GM12878 (cell line): ENCODE results near the gene CLDN7. TPM values are rescaled to one million over a fixed set of nuclear protein-coding genes. Genes with fewer than 3 reads are reported as not detected.

Experiments
- ATAC-seq: fragments of 200-7000 bp; cut with Tn5 transposase; 3 replicates; pipeline ENCODE4 v1.9.1; 2020; ENCODE audit warnings: mild to moderate bottlenecking, moderate library complexity
- BruUV-seq: library from RNA; stranded (reverse); fragments of 400-500 nt; replicated peaks from 2 replicates; lab custom pipeline; 2021; lab: Mats Ljungman, UMichigan
- CTCF ChIA-PET: fragments of 300-600 bp; sonication (Branson Sonifier 250); formaldehyde crosslinking; extraction: SDS; loops from one replicate; lab custom pipeline; 2021; ENCODE audit warnings: inconsistent platforms; lab: Yijun Ruan, JAX
- POLR2A ChIA-PET: fragments of 350-600 bp; formaldehyde crosslinking; extraction: SDS; loops from one replicate; lab custom pipeline; 2021; ENCODE audit warnings: inconsistent platforms; lab: Charles Lee
- RAD21 ChIA-PET: fragments of 300-600 bp; sonication (Branson Sonifier 250); formaldehyde crosslinking; loops from one replicate; lab custom pipeline; 2023; ENCODE audit warnings: antibody characterized with exemption; ENCODE audit not compliant: unreplicated experiment; lab: Charles Lee
- SMC1A ChIA-PET: fragments of 300-600 bp; sonication (Branson Sonifier 250); formaldehyde crosslinking; loops from one replicate; lab custom pipeline; 2023; ENCODE audit not compliant: unreplicated experiment, uncharacterized antibody; lab: Charles Lee
- DNase-seq: peaks from one replicate; pipeline ENCODE4 v3.0.0-alpha.2; 2011; ENCODE audit warnings: low read depth, low spot score
- FAIRE-seq: peaks from 3 replicates; lab custom pipeline; 2011; peaks lifted over from hg19 to GRCh38; lab: Jason Lieb, UNC
- H2AFZ ChIP-seq: 2 replicates; pipeline ENCODE4 v1.6.0; 2011; ENCODE audit warnings: low read depth, low read length, control low read depth; ENCODE audit not compliant: control insufficient read depth
- H3K27ac ChIP-seq: 2 replicates; pipeline ENCODE4 v1.5.1; 2011; ENCODE audit warnings: control low read depth; ENCODE audit not compliant: control insufficient read depth, insufficient read depth
- H3K27me3 ChIP-seq, 2 experiments: replicated peaks in 1 of 2; 2 replicates each; pipeline versions ENCODE4 v1.6.0 to v1.6.1; 2011; ENCODE audit warnings: low read length in 1 of 2; ENCODE audit not compliant: control insufficient read depth in 2 of 2, insufficient read depth in 2 of 2
- H3K36me3 ChIP-seq, 2 experiments: 2 replicates each; pipeline ENCODE4 v1.5.1; 2011; ENCODE audit warnings: low read length in 1 of 2; ENCODE audit not compliant: control insufficient read depth in 2 of 2, insufficient read depth in 2 of 2
- H3K4me1 ChIP-seq: 2 replicates; pipeline ENCODE4 v1.6.1; 2011; ENCODE audit warnings: mild to moderate bottlenecking, low read length, moderate library complexity, mixed read lengths; ENCODE audit not compliant: control insufficient read depth, insufficient read depth
- H3K4me2 ChIP-seq: 2 replicates; pipeline ENCODE4 v1.6.0; 2011; ENCODE audit warnings: control low read depth; ENCODE audit not compliant: control insufficient read depth, insufficient read depth
- H3K4me3 ChIP-seq: fragments of 200-600 bp; sonication (generic); 2 replicates; pipeline ENCODE4 v1.5.1; 2016
- H3K79me2 ChIP-seq: 2 replicates; pipeline ENCODE4 v1.6.0; 2011; ENCODE audit warnings: low read length; ENCODE audit not compliant: control insufficient read depth, insufficient read depth
- H3K9ac ChIP-seq: 2 replicates; pipeline ENCODE4 v1.8.0; 2011; ENCODE audit warnings: low read length, control low read depth, mixed read lengths; ENCODE audit not compliant: control insufficient read depth, insufficient read depth
- H3K9me3 ChIP-seq: replicated peaks from 3 replicates; pipeline ENCODE4 v1.5.1; 2011; ENCODE audit warnings: mild to moderate bottlenecking, low read length; ENCODE audit not compliant: control insufficient read depth, insufficient read depth
- H4K20me1 ChIP-seq: 2 replicates; pipeline ENCODE4 v1.6.0; 2011; ENCODE audit not compliant: control insufficient read depth, insufficient read depth
- BACH1 ChIP-seq: fragments of 450-650 bp; IDR thresholded peaks from 2 replicates; pipeline ENCODE4 v1.6.1; 2017; ENCODE audit warnings: mild to moderate bottlenecking, borderline replicate concordance
- GATAD2B ChIP-seq: fragments of 450-650 bp; conservative IDR thresholded peaks from 2 replicates; pipeline ENCODE4 v1.6.1; 2017; ENCODE audit warnings: low read depth, mild to moderate bottlenecking, moderate library complexity
- KAT2A ChIP-seq: conservative IDR thresholded peaks from 2 replicates; pipeline ENCODE4 v1.6.1; 2011; ENCODE audit warnings: low read depth, low read length; ENCODE audit not compliant: control insufficient read depth
- LARP7 ChIP-seq: fragments of 450-650 bp; IDR thresholded peaks from 2 replicates; pipeline ENCODE4 v1.6.1; 2017; ENCODE audit warnings: mild to moderate bottlenecking
- NFXL1 ChIP-seq: fragments of 450-650 bp; IDR thresholded peaks from 2 replicates; pipeline ENCODE4 v1.6.1; 2017; ENCODE audit warnings: antibody characterized with exemption, mild to moderate bottlenecking, borderline replicate concordance
- NFYB ChIP-seq: IDR thresholded peaks from 2 replicates; pipeline ENCODE4 v1.6.1; 2011; ENCODE audit warnings: low read depth, mild to moderate bottlenecking, low read length, improper control_type of control experiment, moderate library complexity; ENCODE audit not compliant: insufficient read depth
- PAX5 ChIP-seq: IDR thresholded peaks from 2 replicates; pipeline ENCODE4 v1.6.1; 2011; ENCODE audit warnings: low read depth, low read length, borderline replicate concordance
- RB1 ChIP-seq: fragments of 450-650 bp; formaldehyde crosslinking; IDR thresholded peaks from 2 replicates; pipeline ENCODE4 v1.6.1; 2017; ENCODE audit warnings: mild to moderate bottlenecking, borderline replicate concordance
- RFX5 ChIP-seq: IDR thresholded peaks from 2 replicates; pipeline ENCODE4 v1.6.1; 2011; ENCODE audit warnings: low read depth, low read length, improper control_type of control experiment
- SIN3A ChIP-seq: IDR thresholded peaks from 2 replicates; pipeline ENCODE4 v1.6.1; 2012; ENCODE audit warnings: low read depth, low read length, improper control_type of control experiment
- SMC3 ChIP-seq: IDR thresholded peaks from 2 replicates; pipeline ENCODE4 v1.6.1; 2011; ENCODE audit warnings: low read length, improper control_type of control experiment, borderline replicate concordance
- SPI1 ChIP-seq: IDR thresholded peaks from 2 replicates; pipeline ENCODE4 v1.6.1; 2011; ENCODE audit warnings: low read depth, mild to moderate bottlenecking, low read length, moderate library complexity, borderline replicate concordance; ENCODE audit not compliant: insufficient read depth
- SREBF1 ChIP-seq: IDR thresholded peaks from 2 replicates; pipeline ENCODE4 v1.6.1; 2012; ENCODE audit warnings: mild to moderate bottlenecking, low read length
- SUZ12 ChIP-seq: fragments of 200-600 bp; sonication (generic); IDR thresholded peaks from one replicate; pipeline ENCODE4 v1.6.1; 2018; ENCODE audit warnings: antibody characterized with exemption, mild to moderate bottlenecking; ENCODE audit not compliant: unreplicated experiment
- TCF12 ChIP-seq: IDR thresholded peaks from 2 replicates; pipeline ENCODE4 v1.6.1; 2011; ENCODE audit warnings: low read depth, mild to moderate bottlenecking, low read length
- YBX1 ChIP-seq: fragments of 450-650 bp; IDR thresholded peaks from 2 replicates; pipeline ENCODE4 v1.6.1; 2016; ENCODE audit warnings: antibody characterized with exemption
- ZSCAN29 ChIP-seq: fragments of 450-650 bp; IDR thresholded peaks from 2 replicates; pipeline ENCODE4 v1.6.1; 2017; ENCODE audit warnings: mild to moderate bottlenecking, moderate library complexity
- whole genome bisulfite sequencing: methylation state at CpG from one replicate; pipeline ENCODE4 v1.1.6; 2016; ENCODE audit warnings: low lambda C conversion rate; ENCODE audit not compliant: insufficient replicate concordance, insufficient coverage; ENCODE audit errors: missing lambda C conversion rate; 5-methylcytosine and 5-hydroxymethylcytosine counted together
- in situ Hi-C: fragments of 300-500 bp; cut with MboI; formaldehyde crosslinking; loops from 9 replicates; pipeline ENCODE4 v1.14.3; 2018; ENCODE audit warnings: mixed read lengths
- intact Hi-C: fragments of 100-400 bp; cut with micrococcal nuclease; formaldehyde crosslinking; loops from one replicate; pipeline ENCODE4 v1.14.2; 2022; ENCODE audit not compliant: unreplicated experiment
- polyA plus RNA-seq, 11 experiments: library from polyadenylated mRNA; depleted of rRNA in 4 of 11; unstranded in 6 of 11; stranded (reverse) in 5 of 11; fragments of >200 nt; fragmentation: Nextera tagmentation in 4 of 11; fragmentation: Illumina TruSeq in 1 of 11; extraction: Ambion mirVana in 4 of 11; extraction: Trizol in 1 of 11; gene quantifications; 1 replicate in 1 of 11; 2 replicates in 10 of 11; pipeline versions ENCODE4 v1.2.1 to v1.2.3, GENCODE V29; 2011 to 2016; ENCODE audit warnings: inconsistent platforms in 2 of 11, missing spikeins in 2 of 11, low read depth in 1 of 11
- total RNA-seq, 4 experiments: library from RNA; depleted of rRNA in 3 of 4; stranded (reverse); fragments of >200 nt in 3 of 4; fragmentation: Illumina TruSeq in 1 of 4; extraction: Trizol in 1 of 4; gene quantifications; 2 replicates each; pipeline versions ENCODE4 v1.2.1 to v1.2.3, GENCODE V29; 2013 to 2021
- TF ChIP-seq, protein P1 (sequence below), 3 experiments: IDR thresholded peaks in 2 of 3; conservative IDR thresholded peaks in 1 of 3; 2 replicates each; pipeline ENCODE4 v1.5.1; 2011; ENCODE audit warnings: low read depth in 3 of 3, low read length in 3 of 3, mild to moderate bottlenecking in 3 of 3, control low read depth in 2 of 3, moderate library complexity in 2 of 3, inconsistent platforms in 1 of 3, mixed read lengths in 1 of 3; ENCODE audit not compliant: control insufficient read depth in 2 of 3, insufficient read depth in 1 of 3; ENCODE audit errors: extremely low read depth in 1 of 3
- TF ChIP-seq, protein P2 (sequence below): fragments of 450-650 bp; IDR thresholded peaks from 2 replicates; pipeline ENCODE4 v1.6.1; 2016; ENCODE audit warnings: mild to moderate bottlenecking

CLDN7 gene
- total and polyA plus RNA-seq, 10 of the 15 experiments (the other 5 are each of a cell fraction or from before 2014, with no cell fraction given): 0.19 to 1.3 (median 0.36) TPM; not detected in 5

DNA sequence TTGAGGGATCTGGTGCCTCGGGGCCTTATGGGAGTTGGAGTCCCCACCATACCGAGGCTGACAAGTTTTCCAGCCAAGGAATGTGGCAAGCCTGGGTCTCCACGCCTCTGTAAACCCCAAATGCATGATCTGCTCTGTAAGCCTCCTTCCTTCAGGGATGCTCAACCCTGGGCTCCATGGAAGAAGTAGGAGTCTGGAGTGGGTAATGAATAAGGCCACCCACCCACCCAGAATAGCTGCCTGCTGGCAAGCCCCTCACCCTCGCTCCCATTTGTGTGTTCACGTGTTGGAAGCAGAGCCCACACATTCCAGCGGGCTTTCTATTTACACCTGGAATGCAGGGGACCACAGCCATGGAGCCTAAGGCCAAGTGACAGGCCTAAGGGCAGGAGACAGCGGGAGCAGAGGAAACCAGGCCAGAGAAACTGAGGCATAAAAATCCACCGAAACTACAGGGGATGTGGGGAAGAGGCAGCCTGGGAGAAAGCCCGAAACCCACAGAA lies 47.1 kb downstream of the CLDN7 start (continued):
- TF ChIP-seq KAT2A (no peak), TCF12 (no peak)

DNA sequence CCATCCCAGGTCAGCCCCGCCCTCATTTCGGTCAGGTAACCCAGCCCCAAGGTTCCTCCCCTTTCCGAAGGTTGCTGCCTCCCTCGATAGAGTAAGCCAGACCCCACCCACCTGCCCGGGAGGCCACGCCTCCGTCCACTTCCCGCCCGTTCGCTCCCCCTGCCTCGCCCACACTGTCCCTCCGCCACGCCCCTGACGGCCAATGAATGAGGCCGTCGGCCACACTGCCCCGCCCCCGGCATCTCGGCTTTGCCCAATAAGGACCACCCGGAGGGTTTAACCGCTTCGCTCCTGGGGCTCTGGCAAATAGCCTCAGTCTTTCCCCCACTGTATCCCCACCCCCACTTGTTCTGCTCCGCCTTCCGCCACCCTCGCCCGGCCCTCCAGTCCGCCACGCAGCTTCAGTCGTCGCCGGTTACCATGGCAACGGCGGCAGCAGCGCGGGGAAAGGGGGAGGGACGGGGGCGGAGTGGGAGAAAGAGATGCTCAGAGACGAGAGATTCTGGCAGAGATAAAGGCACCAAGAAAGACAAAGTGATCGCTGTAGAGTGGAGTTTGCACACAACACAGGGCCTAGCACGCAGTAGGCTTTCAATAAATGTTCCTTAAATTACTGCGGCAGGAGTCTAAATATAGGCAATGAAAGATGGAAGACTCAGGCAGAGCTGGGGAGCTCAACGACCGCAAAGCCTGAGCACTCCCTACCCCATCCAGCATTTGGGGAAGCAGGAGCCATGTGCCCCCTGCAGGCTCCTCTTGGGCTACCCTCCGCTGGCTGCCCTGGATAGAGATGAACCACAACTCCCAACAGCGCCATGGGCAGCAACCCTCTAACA lies 47.8 kb downstream of the CLDN7 start:
- no TSS peak for BruUV-seq
- no peaks in the 10 kb centered on the region for H3K9me3 ChIP-seq
- DNase-seq: peak; percentile 89
- peak overlapping the region; percentile 72 for H3K4me3 ChIP-seq
- peak; percentile 97 for FAIRE-seq
- peak overlapping the region; percentile 41 for H2AFZ ChIP-seq
- intact Hi-C loops: loop anchor here (1.0 to 5.0 kb wide), 4 partner anchors 9 to 83 kb away; partner anchors contain the start of genes ELP5 and PHF23
- peak; percentile 91 for ATAC-seq
- in situ Hi-C loops: no loop called here
- ChIA-PET SMC1A (interaction anchor here (0.5 to 1.6 kb wide), 2 partner anchors 37 to 58 kb away, joined by 4 read pairs; partner anchors contain the start of gene CTDNEP1), RAD21 (interaction anchor here (0.6 to 0.9 kb wide), 5 partner anchors 28 to 297 kb away, joined by 3 to 4 read pairs (median 3); partner anchors contain the start of gene GABARAP), POLR2A (interaction anchor here (0.6 to 3.3 kb wide), 6 partner anchors 20 to 474 kb away, joined by 3 to 12 read pairs (median 4); partner anchors contain the start of genes DVL2, PHF23 and WRAP53), CTCF (interaction anchor here (0.8 to 1.9 kb wide), 8 partner anchors 26 to 210 kb away, joined by 3 to 7 read pairs (median 4); partner anchors contain the start of genes ACAP1 and SLC2A4)
- H3K27ac ChIP-seq: no peak overlapping the region; the same call in 1 of the 2 replicates
- no peaks in the 10 kb centered on the region for H4K20me1 ChIP-seq
- under 1% methylated on average over 38 of the region's 45 CpGs for WGBS
- H3K4me1 ChIP-seq: peaks cover 18% of the 10 kb centered on the region
- H3K36me3 ChIP-seq: no peaks in the 10 kb centered on the region
- no peaks in the 10 kb centered on the region for H3K27me3 ChIP-seq
- H3K4me2 ChIP-seq: peak overlapping the region; percentile 89
- no peaks in the 10 kb centered on the region for H3K79me2 ChIP-seq
- no peak overlapping the region for H3K9ac ChIP-seq
- TF ChIP-seq SMC3 (0 out of 2 replicates have a peak, but pooled peaks have one; percentile 5), NFXL1 (no peak), SREBF1 (peak; percentile 57), PAX5 (no peak), LARP7 (peak; percentile 42; the same call in 1 of the 2 replicates), GATAD2B (no peak), SIN3A (peak; percentile 62), BACH1 (no peak), ZSCAN29 (no peak), RB1 (no peak), RFX5 (peak; percentile 94), NFYB (peak; percentile 77), SPI1 (0 out of 2 replicates have a peak, but pooled peaks have one; percentile 25), YBX1 (no peak), SUZ12 (no peak)
- TF ChIP-seq, protein P1, sequence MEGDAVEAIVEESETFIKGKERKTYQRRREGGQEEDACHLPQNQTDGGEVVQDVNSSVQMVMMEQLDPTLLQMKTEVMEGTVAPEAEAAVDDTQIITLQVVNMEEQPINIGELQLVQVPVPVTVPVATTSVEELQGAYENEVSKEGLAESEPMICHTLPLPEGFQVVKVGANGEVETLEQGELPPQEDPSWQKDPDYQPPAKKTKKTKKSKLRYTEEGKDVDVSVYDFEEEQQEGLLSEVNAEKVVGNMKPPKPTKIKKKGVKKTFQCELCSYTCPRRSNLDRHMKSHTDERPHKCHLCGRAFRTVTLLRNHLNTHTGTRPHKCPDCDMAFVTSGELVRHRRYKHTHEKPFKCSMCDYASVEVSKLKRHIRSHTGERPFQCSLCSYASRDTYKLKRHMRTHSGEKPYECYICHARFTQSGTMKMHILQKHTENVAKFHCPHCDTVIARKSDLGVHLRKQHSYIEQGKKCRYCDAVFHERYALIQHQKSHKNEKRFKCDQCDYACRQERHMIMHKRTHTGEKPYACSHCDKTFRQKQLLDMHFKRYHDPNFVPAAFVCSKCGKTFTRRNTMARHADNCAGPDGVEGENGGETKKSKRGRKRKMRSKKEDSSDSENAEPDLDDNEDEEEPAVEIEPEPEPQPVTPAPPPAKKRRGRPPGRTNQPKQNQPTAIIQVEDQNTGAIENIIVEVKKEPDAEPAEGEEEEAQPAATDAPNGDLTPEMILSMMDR (IDR thresholded peaks at IDR 0.05 in 2 of 3, conservative IDR thresholded peaks at IDR 0.05 in 1 of 3; ENCODE audit: control insufficient read depth in 2 of 3, extremely low read depth in 1 of 3, insufficient read depth in 1 of 3, low read depth in 3 of 3, low read length in 3 of 3): peak; percentile 56 to 59 (median 56); a peak in 5 of 6 replicates
- TF ChIP-seq, protein P2, sequence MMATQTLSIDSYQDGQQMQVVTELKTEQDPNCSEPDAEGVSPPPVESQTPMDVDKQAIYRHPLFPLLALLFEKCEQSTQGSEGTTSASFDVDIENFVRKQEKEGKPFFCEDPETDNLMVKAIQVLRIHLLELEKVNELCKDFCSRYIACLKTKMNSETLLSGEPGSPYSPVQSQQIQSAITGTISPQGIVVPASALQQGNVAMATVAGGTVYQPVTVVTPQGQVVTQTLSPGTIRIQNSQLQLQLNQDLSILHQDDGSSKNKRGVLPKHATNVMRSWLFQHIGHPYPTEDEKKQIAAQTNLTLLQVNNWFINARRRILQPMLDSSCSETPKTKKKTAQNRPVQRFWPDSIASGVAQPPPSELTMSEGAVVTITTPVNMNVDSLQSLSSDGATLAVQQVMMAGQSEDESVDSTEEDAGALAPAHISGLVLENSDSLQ: peak; percentile 91
